K562 (cell line): ENCODE results near the gene DCTN1. TPM values are rescaled to one million over a fixed set of nuclear protein-coding genes. Genes with fewer than 3 reads are reported as not detected.

ENCODE experiments used
- ETS2 ChIP-seq: IDR thresholded peaks from 2 replicates; pipeline ENCODE4 v1.6.1; 2016; ENCODE audit warnings: borderline replicate concordance, missing genetic modification characterization, mild to moderate bottlenecking, moderate library complexity, missing compliant biosample characterization; ENCODE audit not compliant: poor library complexity, severe bottlenecking
- KDM5B ChIP-seq: fragments of 200-600 bp; sonication (generic); IDR thresholded peaks from 2 replicates; pipeline ENCODE4 v1.6.1; 2012; ENCODE audit warnings: low read depth, mild to moderate bottlenecking, moderate library complexity, low read length, control low read depth, inconsistent platforms; ENCODE audit not compliant: insufficient replicate concordance
- KLF10 ChIP-seq: fragments of 250-450 bp; sonication (Bioruptor Pico); IDR thresholded peaks from 2 replicates; pipeline ENCODE4 v1.6.1; 2021; ENCODE audit warnings: matching md5 sums
- MEIS2 ChIP-seq: fragments of 450-650 bp; IDR thresholded peaks from 2 replicates; pipeline ENCODE4 v1.6.1; 2014; ENCODE audit warnings: mild to moderate bottlenecking; ENCODE audit not compliant: partially characterized antibody
- NCOA4 ChIP-seq: fragments of 450-650 bp; IDR thresholded peaks from 2 replicates; pipeline ENCODE4 v1.6.1; 2018; ENCODE audit warnings: mild to moderate bottlenecking; ENCODE audit not compliant: partially characterized antibody
- NR2C1 ChIP-seq, 2 experiments: fragments of 450-650 bp; IDR thresholded peaks; 2 replicates each; pipeline ENCODE4 v1.6.1; 2017; ENCODE audit warnings: mild to moderate bottlenecking in 2 of 2, antibody characterized with exemption in 1 of 2, inconsistent platforms in 1 of 2, missing compliant biosample characterization in 1 of 2, missing genetic modification characterization in 1 of 2
- PML ChIP-seq: IDR thresholded peaks from 2 replicates; pipeline ENCODE4 v1.6.1; 2012; ENCODE audit warnings: low read length, inconsistent platforms
- SMARCC2 ChIP-seq: fragments of 450-650 bp; IDR thresholded peaks from 2 replicates; pipeline ENCODE4 v1.6.1; 2017; ENCODE audit warnings: antibody characterized with exemption, moderate library complexity, mild to moderate bottlenecking, low read depth
- TAL1 ChIP-seq: fragments of 450-650 bp; IDR thresholded peaks from 2 replicates; pipeline ENCODE4 v1.6.1; 2016; ENCODE audit warnings: mild to moderate bottlenecking
- ZNF253 ChIP-seq: fragments of 250-450 bp; sonication (Bioruptor Pico); conservative IDR thresholded peaks from 2 replicates; pipeline ENCODE4 v1.6.1; 2021; ENCODE audit warnings: mild to moderate bottlenecking
- ZNF644 ChIP-seq: fragments of 200-800 bp; sonication (Bioruptor generic); IDR thresholded peaks from 2 replicates; pipeline ENCODE4 v1.6.1; 2016; ENCODE audit warnings: low read depth, missing genetic modification characterization, missing compliant biosample characterization
- polyA plus RNA-seq, 8 experiments: library from polyadenylated mRNA; depleted of rRNA in 4 of 8; stranded (reverse) in 5 of 8; unstranded in 3 of 8; fragments of >200 nt; fragmentation: Nextera tagmentation in 2 of 8; fragmentation: Illumina TruSeq in 1 of 8; extraction: Ambion mirVana in 2 of 8; extraction: Trizol in 1 of 8; gene quantifications; 2 replicates each; pipeline versions ENCODE4 v1.2.1 to v1.2.3, GENCODE V29; 2011 to 2014; ENCODE audit warnings: inconsistent platforms in 1 of 8, missing spikeins in 1 of 8
- total RNA-seq, 7 experiments: library from RNA; depleted of rRNA in 6 of 7; stranded (reverse); fragments of >200 nt in 6 of 7; fragmentation: Illumina TruSeq in 2 of 7; extraction: Trizol in 2 of 7; gene quantifications; 2 replicates each; pipeline versions ENCODE4 v1.2.1 to v1.2.3, GENCODE V29; 2011 to 2021; ENCODE audit warnings: low replicate concordance in 1 of 7
- TF ChIP-seq, protein P1 (sequence below): fragments of 450-650 bp; IDR thresholded peaks from 2 replicates; pipeline ENCODE4 v1.6.1; 2016; ENCODE audit warnings: mild to moderate bottlenecking, moderate library complexity
- TF ChIP-seq, protein P2 (sequence below): fragments of 450-650 bp; IDR thresholded peaks from 2 replicates; pipeline ENCODE4 v1.6.1; 2017; ENCODE audit warnings: antibody characterized with exemption, mild to moderate bottlenecking

The DCTN1 gene
- total and polyA plus RNA-seq, 9 of the 15 experiments (the other 6 are each of a cell fraction or from before 2014, with no cell fraction given), result 23.9 to 71.7 (median 45.0) TPM

DNA sequence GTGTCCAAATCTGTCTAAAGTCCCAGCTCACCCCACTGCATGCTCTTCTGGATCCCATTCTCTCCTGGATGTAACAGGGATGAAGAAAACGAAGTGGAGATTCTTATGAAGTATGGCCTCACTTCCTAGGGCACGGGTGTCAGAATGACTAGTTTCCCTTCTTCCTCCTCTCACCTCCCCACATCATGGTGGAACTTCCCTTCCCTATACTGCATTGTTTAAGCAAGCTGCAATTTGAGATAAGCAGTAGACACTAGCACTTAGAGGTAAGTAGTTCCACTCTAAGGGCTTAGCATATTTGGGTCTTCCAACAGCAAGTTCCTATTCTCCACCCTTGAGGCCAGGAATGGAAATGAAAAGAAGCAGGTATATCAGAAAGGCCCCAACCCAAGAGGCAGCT lies 66.6 kb downstream of the DCTN1 start (continued):
- TF ChIP-seq, protein P1, sequence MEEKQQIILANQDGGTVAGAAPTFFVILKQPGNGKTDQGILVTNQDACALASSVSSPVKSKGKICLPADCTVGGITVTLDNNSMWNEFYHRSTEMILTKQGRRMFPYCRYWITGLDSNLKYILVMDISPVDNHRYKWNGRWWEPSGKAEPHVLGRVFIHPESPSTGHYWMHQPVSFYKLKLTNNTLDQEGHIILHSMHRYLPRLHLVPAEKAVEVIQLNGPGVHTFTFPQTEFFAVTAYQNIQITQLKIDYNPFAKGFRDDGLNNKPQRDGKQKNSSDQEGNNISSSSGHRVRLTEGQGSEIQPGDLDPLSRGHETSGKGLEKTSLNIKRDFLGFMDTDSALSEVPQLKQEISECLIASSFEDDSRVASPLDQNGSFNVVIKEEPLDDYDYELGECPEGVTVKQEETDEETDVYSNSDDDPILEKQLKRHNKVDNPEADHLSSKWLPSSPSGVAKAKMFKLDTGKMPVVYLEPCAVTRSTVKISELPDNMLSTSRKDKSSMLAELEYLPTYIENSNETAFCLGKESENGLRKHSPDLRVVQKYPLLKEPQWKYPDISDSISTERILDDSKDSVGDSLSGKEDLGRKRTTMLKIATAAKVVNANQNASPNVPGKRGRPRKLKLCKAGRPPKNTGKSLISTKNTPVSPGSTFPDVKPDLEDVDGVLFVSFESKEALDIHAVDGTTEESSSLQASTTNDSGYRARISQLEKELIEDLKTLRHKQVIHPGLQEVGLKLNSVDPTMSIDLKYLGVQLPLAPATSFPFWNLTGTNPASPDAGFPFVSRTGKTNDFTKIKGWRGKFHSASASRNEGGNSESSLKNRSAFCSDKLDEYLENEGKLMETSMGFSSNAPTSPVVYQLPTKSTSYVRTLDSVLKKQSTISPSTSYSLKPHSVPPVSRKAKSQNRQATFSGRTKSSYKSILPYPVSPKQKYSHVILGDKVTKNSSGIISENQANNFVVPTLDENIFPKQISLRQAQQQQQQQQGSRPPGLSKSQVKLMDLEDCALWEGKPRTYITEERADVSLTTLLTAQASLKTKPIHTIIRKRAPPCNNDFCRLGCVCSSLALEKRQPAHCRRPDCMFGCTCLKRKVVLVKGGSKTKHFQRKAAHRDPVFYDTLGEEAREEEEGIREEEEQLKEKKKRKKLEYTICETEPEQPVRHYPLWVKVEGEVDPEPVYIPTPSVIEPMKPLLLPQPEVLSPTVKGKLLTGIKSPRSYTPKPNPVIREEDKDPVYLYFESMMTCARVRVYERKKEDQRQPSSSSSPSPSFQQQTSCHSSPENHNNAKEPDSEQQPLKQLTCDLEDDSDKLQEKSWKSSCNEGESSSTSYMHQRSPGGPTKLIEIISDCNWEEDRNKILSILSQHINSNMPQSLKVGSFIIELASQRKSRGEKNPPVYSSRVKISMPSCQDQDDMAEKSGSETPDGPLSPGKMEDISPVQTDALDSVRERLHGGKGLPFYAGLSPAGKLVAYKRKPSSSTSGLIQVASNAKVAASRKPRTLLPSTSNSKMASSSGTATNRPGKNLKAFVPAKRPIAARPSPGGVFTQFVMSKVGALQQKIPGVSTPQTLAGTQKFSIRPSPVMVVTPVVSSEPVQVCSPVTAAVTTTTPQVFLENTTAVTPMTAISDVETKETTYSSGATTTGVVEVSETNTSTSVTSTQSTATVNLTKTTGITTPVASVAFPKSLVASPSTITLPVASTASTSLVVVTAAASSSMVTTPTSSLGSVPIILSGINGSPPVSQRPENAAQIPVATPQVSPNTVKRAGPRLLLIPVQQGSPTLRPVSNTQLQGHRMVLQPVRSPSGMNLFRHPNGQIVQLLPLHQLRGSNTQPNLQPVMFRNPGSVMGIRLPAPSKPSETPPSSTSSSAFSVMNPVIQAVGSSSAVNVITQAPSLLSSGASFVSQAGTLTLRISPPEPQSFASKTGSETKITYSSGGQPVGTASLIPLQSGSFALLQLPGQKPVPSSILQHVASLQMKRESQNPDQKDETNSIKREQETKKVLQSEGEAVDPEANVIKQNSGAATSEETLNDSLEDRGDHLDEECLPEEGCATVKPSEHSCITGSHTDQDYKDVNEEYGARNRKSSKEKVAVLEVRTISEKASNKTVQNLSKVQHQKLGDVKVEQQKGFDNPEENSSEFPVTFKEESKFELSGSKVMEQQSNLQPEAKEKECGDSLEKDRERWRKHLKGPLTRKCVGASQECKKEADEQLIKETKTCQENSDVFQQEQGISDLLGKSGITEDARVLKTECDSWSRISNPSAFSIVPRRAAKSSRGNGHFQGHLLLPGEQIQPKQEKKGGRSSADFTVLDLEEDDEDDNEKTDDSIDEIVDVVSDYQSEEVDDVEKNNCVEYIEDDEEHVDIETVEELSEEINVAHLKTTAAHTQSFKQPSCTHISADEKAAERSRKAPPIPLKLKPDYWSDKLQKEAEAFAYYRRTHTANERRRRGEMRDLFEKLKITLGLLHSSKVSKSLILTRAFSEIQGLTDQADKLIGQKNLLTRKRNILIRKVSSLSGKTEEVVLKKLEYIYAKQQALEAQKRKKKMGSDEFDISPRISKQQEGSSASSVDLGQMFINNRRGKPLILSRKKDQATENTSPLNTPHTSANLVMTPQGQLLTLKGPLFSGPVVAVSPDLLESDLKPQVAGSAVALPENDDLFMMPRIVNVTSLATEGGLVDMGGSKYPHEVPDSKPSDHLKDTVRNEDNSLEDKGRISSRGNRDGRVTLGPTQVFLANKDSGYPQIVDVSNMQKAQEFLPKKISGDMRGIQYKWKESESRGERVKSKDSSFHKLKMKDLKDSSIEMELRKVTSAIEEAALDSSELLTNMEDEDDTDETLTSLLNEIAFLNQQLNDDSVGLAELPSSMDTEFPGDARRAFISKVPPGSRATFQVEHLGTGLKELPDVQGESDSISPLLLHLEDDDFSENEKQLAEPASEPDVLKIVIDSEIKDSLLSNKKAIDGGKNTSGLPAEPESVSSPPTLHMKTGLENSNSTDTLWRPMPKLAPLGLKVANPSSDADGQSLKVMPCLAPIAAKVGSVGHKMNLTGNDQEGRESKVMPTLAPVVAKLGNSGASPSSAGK, result peak; percentile 23; the same call in 1 of the 2 replicates
- TF ChIP-seq TAL1 (peak; percentile 84), ETS2 (no peak), NCOA4 (no peak), KDM5B (no peak), ZNF644 (peak; percentile 78; the same call in 1 of the 2 replicates), NR2C1 (IDR thresholded peaks at IDR 0.05) (no peak), NR2C1 (tag; IDR thresholded peaks at IDR 0.05) (peak; percentile 38; the same call in 1 of the 2 replicates), SMARCC2 (peak; percentile 37; the same call in 1 of the 2 replicates), ZNF253 (CRISPR knock-in tag) (no peak), KLF10 (CRISPR knock-in tag) (no peak), PML (peak; percentile 59; the same call in 1 of the 2 replicates), MEIS2 (peak; percentile 33)
- TF ChIP-seq, protein P2, sequence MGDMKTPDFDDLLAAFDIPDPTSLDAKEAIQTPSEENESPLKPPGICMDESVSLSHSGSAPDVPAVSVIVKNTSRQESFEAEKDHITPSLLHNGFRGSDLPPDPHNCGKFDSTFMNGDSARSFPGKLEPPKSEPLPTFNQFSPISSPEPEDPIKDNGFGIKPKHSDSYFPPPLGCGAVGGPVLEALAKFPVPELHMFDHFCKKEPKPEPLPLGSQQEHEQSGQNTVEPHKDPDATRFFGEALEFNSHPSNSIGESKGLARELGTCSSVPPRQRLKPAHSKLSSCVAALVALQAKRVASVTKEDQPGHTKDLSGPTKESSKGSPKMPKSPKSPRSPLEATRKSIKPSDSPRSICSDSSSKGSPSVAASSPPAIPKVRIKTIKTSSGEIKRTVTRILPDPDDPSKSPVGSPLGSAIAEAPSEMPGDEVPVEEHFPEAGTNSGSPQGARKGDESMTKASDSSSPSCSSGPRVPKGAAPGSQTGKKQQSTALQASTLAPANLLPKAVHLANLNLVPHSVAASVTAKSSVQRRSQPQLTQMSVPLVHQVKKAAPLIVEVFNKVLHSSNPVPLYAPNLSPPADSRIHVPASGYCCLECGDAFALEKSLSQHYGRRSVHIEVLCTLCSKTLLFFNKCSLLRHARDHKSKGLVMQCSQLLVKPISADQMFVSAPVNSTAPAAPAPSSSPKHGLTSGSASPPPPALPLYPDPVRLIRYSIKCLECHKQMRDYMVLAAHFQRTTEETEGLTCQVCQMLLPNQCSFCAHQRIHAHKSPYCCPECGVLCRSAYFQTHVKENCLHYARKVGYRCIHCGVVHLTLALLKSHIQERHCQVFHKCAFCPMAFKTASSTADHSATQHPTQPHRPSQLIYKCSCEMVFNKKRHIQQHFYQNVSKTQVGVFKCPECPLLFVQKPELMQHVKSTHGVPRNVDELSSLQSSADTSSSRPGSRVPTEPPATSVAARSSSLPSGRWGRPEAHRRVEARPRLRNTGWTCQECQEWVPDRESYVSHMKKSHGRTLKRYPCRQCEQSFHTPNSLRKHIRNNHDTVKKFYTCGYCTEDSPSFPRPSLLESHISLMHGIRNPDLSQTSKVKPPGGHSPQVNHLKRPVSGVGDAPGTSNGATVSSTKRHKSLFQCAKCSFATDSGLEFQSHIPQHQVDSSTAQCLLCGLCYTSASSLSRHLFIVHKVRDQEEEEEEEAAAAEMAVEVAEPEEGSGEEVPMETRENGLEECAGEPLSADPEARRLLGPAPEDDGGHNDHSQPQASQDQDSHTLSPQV, result peak; percentile 55; the same call in 1 of the 2 replicates
